ENCODE data around the gene NCBP3.
"Not testable (repeated sequence)": the region's sequence is repeated elsewhere in the genome, so short reads cannot be mapped to it uniquely, and the experiment has no call there.

Gene NCBP3

GRCh38 chr17:3859940-3860339 lies 13.9 kb upstream of the NCBP3 start (continued):
- TF ChIP-seq MZF1 (tag by site-specific recombination; IDR thresholded peaks at IDR 0.05; ENCODE audit: borderline replicate concordance) = no peak

DNA sequence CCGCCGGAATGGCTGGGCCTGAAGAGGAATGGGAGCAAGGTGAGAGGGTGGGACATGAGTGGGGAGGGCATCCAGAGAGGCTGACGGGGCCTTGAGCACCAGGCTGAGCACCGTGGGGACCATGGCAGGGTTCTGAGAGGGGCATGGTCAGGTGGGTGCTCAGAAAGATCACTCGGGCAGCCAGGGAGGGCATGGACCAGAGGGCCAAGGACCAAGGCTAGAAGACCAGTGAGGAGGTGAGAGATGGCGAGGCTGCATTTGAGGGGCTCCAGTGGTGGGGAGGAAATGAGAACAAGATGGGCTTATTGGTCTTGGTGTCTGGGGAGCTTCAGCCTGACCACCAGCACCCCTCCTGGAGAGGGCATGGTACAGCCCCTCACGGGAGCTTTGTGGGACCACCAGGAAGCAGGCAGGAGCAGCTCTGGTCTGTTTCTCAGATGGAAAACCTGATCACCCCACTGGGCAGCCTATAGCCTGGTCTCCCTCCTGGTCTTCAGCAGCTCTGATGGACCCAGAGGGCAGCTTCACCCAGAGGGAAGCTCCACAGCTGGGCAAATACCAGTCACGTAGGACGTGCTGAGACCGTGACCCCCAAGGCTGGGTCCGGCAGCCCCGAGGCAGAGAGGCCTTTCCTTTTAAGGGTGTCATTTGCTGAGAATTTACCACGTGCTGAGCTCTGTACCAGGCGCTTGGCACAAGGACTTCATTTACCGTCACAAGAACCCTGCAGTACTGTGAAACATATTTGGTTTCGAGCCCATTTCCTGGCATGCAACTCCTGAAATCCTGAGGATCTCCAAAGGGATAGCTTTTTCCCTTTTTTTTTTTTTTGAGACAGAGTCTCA lies 11.4 kb upstream of the NCBP3 start:
- ChIA-PET POLR2A (interaction anchor here (1.4 kb wide), 1 partner anchor 11 kb away, joined by 3 read pairs; no protein-coding TSS in a partner anchor), CTCF (interaction anchor here (0.6 to 2.8 kb wide), 4 partner anchors 13 to 462 kb away, joined by 3 to 28 read pairs (median 6); partner anchors contain the start of gene NCBP3)
- Histone ChIP-seq H3K36me3 (ENCODE audit: control insufficient read depth in 2 of 2, insufficient read depth in 1 of 2, low read length in 2 of 2) (peaks cover 0 to 29% of the 10 kb centered on the region in 2 experiments; a peak in 2 of 3 replicates), H3K27ac (ENCODE audit: extremely low read depth, low read depth, low read length) (no peak overlapping the region), H3K4me1 (ENCODE audit: control insufficient read depth, insufficient read depth, low read length) (no peaks in the 10 kb centered on the region), H3K9me3 (ENCODE audit: control insufficient read depth, insufficient read depth, low read depth, low read length) (no peaks in the 10 kb centered on the region), H3K4me3 (ENCODE audit: low read depth, low read length) (no peak overlapping the region)
- TF ChIP-seq PRDM10 (tag by site-specific recombination; IDR thresholded peaks at IDR 0.05) (peak; percentile 35; the same call in 1 of the 2 replicates), SP2 (tag by site-specific recombination; IDR thresholded peaks at IDR 0.05) (0 out of 2 replicates have a peak, but pooled peaks have one; percentile 7), SCRT2 (tag by site-specific recombination; IDR thresholded peaks at IDR 0.05) (no peak), KLF16 (tag by site-specific recombination; IDR thresholded peaks at IDR 0.05) (no peak), SCRT1 (tag by site-specific recombination; IDR thresholded peaks at IDR 0.05; ENCODE audit: borderline replicate concordance) (no peak)

- H3K4me1 ChIP-seq (ENCODE audit: control insufficient read depth, insufficient read depth, low read length); H3K9me3 ChIP-seq (ENCODE audit: control insufficient read depth, insufficient read depth, low read depth, low read length); H3K36me3 ChIP-seq (ENCODE audit: control insufficient read depth in 2 of 2, insufficient read depth in 1 of 2, low read length in 2 of 2); H3K4me3 ChIP-seq (ENCODE audit: low read depth, low read length); POLR2A ChIA-PET; H3K27ac ChIP-seq (ENCODE audit: extremely low read depth, low read depth, low read length): not testable (repeated sequence)
- CTCF ChIA-PET = interaction anchor here (0.9 to 1.0 kb wide), 2 partner anchors 10 to 116 kb away, joined by 3 to 8 read pairs; no protein-coding TSS in a partner anchor
These were observed 8.2 kb upstream of the NCBP3 start for GRCh38 chr17:3854204-3854603.

GRCh38 chr17:3852561-3852960 lies 6.5 kb upstream of the NCBP3 start:
- no peaks in the 10 kb centered on the region for H3K9me3 ChIP-seq (ENCODE audit: control insufficient read depth, insufficient read depth, low read depth, low read length)
- no peak for TF ChIP-seq ZNF610 (tag by site-specific recombination; IDR thresholded peaks at IDR 0.05; ENCODE audit: borderline replicate concordance)
- no peak for TF ChIP-seq ZNF707 (tag by site-specific recombination; IDR thresholded peaks at IDR 0.05)
- TF ChIP-seq, protein P1, sequence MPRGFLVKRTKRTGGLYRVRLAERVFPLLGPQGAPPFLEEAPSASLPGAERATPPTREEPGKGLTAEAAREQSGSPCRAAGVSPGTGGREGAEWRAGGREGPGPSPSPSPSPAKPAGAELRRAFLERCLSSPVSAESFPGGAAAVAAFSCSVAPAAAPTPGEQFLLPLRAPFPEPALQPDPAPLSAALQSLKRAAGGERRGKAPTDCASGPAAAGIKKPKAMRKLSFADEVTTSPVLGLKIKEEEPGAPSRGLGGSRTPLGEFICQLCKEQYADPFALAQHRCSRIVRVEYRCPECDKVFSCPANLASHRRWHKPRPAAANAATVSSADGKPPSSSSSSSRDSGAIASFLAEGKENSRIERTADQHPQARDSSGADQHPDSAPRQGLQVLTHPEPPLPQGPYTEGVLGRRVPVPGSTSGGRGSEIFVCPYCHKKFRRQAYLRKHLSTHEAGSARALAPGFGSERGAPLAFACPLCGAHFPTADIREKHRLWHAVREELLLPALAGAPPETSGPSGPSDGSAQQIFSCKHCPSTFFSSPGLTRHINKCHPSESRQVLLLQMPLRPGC (tag by site-specific recombination; IDR thresholded peaks at IDR 0.05) = no peak
- TF ChIP-seq ATF2 (tag by site-specific recombination; IDR thresholded peaks at IDR 0.05; ENCODE audit: low read depth) = no peak
- no peak for TF ChIP-seq ZNF473 (tag by site-specific recombination; IDR thresholded peaks at IDR 0.05)
- no peak for TF ChIP-seq ZSCAN18 (tag by site-specific recombination; IDR thresholded peaks at IDR 0.05)
- no peaks in the 10 kb centered on the region for H3K4me1 ChIP-seq (ENCODE audit: control insufficient read depth, insufficient read depth, low read length)
- H3K4me3 ChIP-seq (ENCODE audit: low read depth, low read length) = no peak overlapping the region
- H3K27ac ChIP-seq (ENCODE audit: extremely low read depth, low read depth, low read length) = no peak overlapping the region
- ChIA-PET POLR2A (no interaction called here), CTCF (interaction anchor here (0.5 to 3.2 kb wide), 3 partner anchors 11 to 560 kb away, joined by 3 to 18 read pairs (median 3); no protein-coding TSS in a partner anchor)
- H3K36me3 ChIP-seq (ENCODE audit: control insufficient read depth in 2 of 2, insufficient read depth in 1 of 2, low read length in 2 of 2) = no peaks in the 10 kb centered on the region

Data from HEK293 (cell line).